GM12878 (cell line): ENCODE measurements around the gene ANP32A. TPM values are rescaled to one million over a fixed set of nuclear protein-coding genes. Genes with fewer than 3 reads are reported as not detected.

Experiments used
- ATAC-seq: fragments of 200-7000 bp; cut with Tn5 transposase; 3 replicates; pipeline ENCODE4 v1.9.1; 2020; ENCODE audit warnings: mild to moderate bottlenecking, moderate library complexity
- BruUV-seq: library from RNA; stranded (reverse); fragments of 400-500 nt; replicated peaks from 2 replicates; lab custom pipeline; 2021; lab: Mats Ljungman, UMichigan
- CTCF ChIA-PET: fragments of 300-600 bp; sonication (Branson Sonifier 250); formaldehyde crosslinking; extraction: SDS; loops from one replicate; lab custom pipeline; 2021; ENCODE audit warnings: inconsistent platforms; lab: Yijun Ruan, JAX
- POLR2A ChIA-PET: fragments of 350-600 bp; formaldehyde crosslinking; extraction: SDS; loops from one replicate; lab custom pipeline; 2021; ENCODE audit warnings: inconsistent platforms; lab: Charles Lee
- RAD21 ChIA-PET: fragments of 300-600 bp; sonication (Branson Sonifier 250); formaldehyde crosslinking; loops from one replicate; lab custom pipeline; 2023; ENCODE audit warnings: antibody characterized with exemption; ENCODE audit not compliant: unreplicated experiment; lab: Charles Lee
- SMC1A ChIA-PET: fragments of 300-600 bp; sonication (Branson Sonifier 250); formaldehyde crosslinking; loops from one replicate; lab custom pipeline; 2023; ENCODE audit not compliant: unreplicated experiment, uncharacterized antibody; lab: Charles Lee
- DNase-seq: peaks from one replicate; pipeline ENCODE4 v3.0.0-alpha.2; 2011; ENCODE audit warnings: low read depth, low spot score
- FAIRE-seq: peaks from 3 replicates; lab custom pipeline; 2011; peaks lifted over from hg19 to GRCh38; lab: Jason Lieb, UNC
- H2AFZ ChIP-seq: 2 replicates; pipeline ENCODE4 v1.6.0; 2011; ENCODE audit warnings: low read depth, low read length, control low read depth; ENCODE audit not compliant: control insufficient read depth
- H3K27ac ChIP-seq: 2 replicates; pipeline ENCODE4 v1.5.1; 2011; ENCODE audit warnings: control low read depth; ENCODE audit not compliant: control insufficient read depth, insufficient read depth
- H3K27me3 ChIP-seq, 2 experiments: replicated peaks in 1 of 2; 2 replicates each; pipeline versions ENCODE4 v1.6.0 to v1.6.1; 2011; ENCODE audit warnings: low read length in 1 of 2; ENCODE audit not compliant: control insufficient read depth in 2 of 2, insufficient read depth in 2 of 2
- H3K36me3 ChIP-seq, 2 experiments: 2 replicates each; pipeline ENCODE4 v1.5.1; 2011; ENCODE audit warnings: low read length in 1 of 2; ENCODE audit not compliant: control insufficient read depth in 2 of 2, insufficient read depth in 2 of 2
- H3K4me1 ChIP-seq: 2 replicates; pipeline ENCODE4 v1.6.1; 2011; ENCODE audit warnings: mild to moderate bottlenecking, low read length, moderate library complexity, mixed read lengths; ENCODE audit not compliant: control insufficient read depth, insufficient read depth
- H3K4me2 ChIP-seq: 2 replicates; pipeline ENCODE4 v1.6.0; 2011; ENCODE audit warnings: control low read depth; ENCODE audit not compliant: control insufficient read depth, insufficient read depth
- H3K4me3 ChIP-seq: fragments of 200-600 bp; sonication (generic); 2 replicates; pipeline ENCODE4 v1.5.1; 2016
- H3K79me2 ChIP-seq: 2 replicates; pipeline ENCODE4 v1.6.0; 2011; ENCODE audit warnings: low read length; ENCODE audit not compliant: control insufficient read depth, insufficient read depth
- H3K9ac ChIP-seq: 2 replicates; pipeline ENCODE4 v1.8.0; 2011; ENCODE audit warnings: low read length, control low read depth, mixed read lengths; ENCODE audit not compliant: control insufficient read depth, insufficient read depth
- H3K9me3 ChIP-seq: replicated peaks from 3 replicates; pipeline ENCODE4 v1.5.1; 2011; ENCODE audit warnings: mild to moderate bottlenecking, low read length; ENCODE audit not compliant: control insufficient read depth, insufficient read depth
- H4K20me1 ChIP-seq: 2 replicates; pipeline ENCODE4 v1.6.0; 2011; ENCODE audit not compliant: control insufficient read depth, insufficient read depth
- BRCA1 ChIP-seq: IDR thresholded peaks from 2 replicates; pipeline ENCODE4 v1.6.1; 2011; ENCODE audit warnings: low read depth, low read length, improper control_type of control experiment
- CREB1 ChIP-seq: IDR thresholded peaks from 2 replicates; pipeline ENCODE4 v1.6.1; 2012; ENCODE audit warnings: low read depth, mild to moderate bottlenecking, inconsistent platforms
- DPF2 ChIP-seq: fragments of 450-650 bp; IDR thresholded peaks from 2 replicates; pipeline ENCODE4 v1.6.1; 2017; ENCODE audit warnings: mild to moderate bottlenecking
- EGR1 ChIP-seq, 2 experiments: IDR thresholded peaks; 1 replicate in 1 of 2; 2 replicates in 1 of 2; pipeline ENCODE4 v1.6.1; 2011 to 2012; ENCODE audit warnings: low read depth in 2 of 2, low read length in 2 of 2, borderline replicate concordance in 1 of 2, mild to moderate bottlenecking in 1 of 2, moderate library complexity in 1 of 2
- FOXK2 ChIP-seq: fragments of 450-650 bp; IDR thresholded peaks from 2 replicates; pipeline ENCODE4 v1.6.1; 2017; ENCODE audit warnings: mild to moderate bottlenecking, moderate library complexity
- JUNB ChIP-seq: IDR thresholded peaks from 2 replicates; pipeline ENCODE4 v1.6.1; 2016; ENCODE audit warnings: antibody characterized with exemption, mild to moderate bottlenecking
- RFX5 ChIP-seq: IDR thresholded peaks from 2 replicates; pipeline ENCODE4 v1.6.1; 2011; ENCODE audit warnings: low read depth, low read length, improper control_type of control experiment
- TARDBP ChIP-seq: IDR thresholded peaks from 2 replicates; pipeline ENCODE4 v1.6.1; 2016; ENCODE audit warnings: borderline replicate concordance
- ZNF622 ChIP-seq: fragments of 450-650 bp; IDR thresholded peaks from 2 replicates; pipeline ENCODE4 v1.6.1; 2017; ENCODE audit warnings: mild to moderate bottlenecking, inconsistent platforms
- WGBS: methylation state at CpG from one replicate; pipeline ENCODE4 v1.1.6; 2016; ENCODE audit warnings: low lambda C conversion rate; ENCODE audit not compliant: insufficient replicate concordance, insufficient coverage; ENCODE audit errors: missing lambda C conversion rate; 5-methylcytosine and 5-hydroxymethylcytosine counted together
- in situ Hi-C: fragments of 300-500 bp; cut with MboI; formaldehyde crosslinking; loops from 9 replicates; pipeline ENCODE4 v1.14.3; 2018; ENCODE audit warnings: mixed read lengths
- intact Hi-C: fragments of 100-400 bp; cut with micrococcal nuclease; formaldehyde crosslinking; loops from one replicate; pipeline ENCODE4 v1.14.2; 2022; ENCODE audit not compliant: unreplicated experiment
- polyA plus RNA-seq, 11 experiments: library from polyadenylated mRNA; depleted of rRNA in 4 of 11; unstranded in 6 of 11; stranded (reverse) in 5 of 11; fragments of >200 nt; fragmentation: Nextera tagmentation in 4 of 11; fragmentation: Illumina TruSeq in 1 of 11; extraction: Ambion mirVana in 4 of 11; extraction: Trizol in 1 of 11; gene quantifications; 1 replicate in 1 of 11; 2 replicates in 10 of 11; pipeline versions ENCODE4 v1.2.1 to v1.2.3, GENCODE V29; 2011 to 2016; ENCODE audit warnings: inconsistent platforms in 2 of 11, missing spikeins in 2 of 11, low read depth in 1 of 11
- total RNA-seq, 4 experiments: library from RNA; depleted of rRNA in 3 of 4; stranded (reverse); fragments of >200 nt in 3 of 4; fragmentation: Illumina TruSeq in 1 of 4; extraction: Trizol in 1 of 4; gene quantifications; 2 replicates each; pipeline versions ENCODE4 v1.2.1 to v1.2.3, GENCODE V29; 2013 to 2021
- TF ChIP-seq, protein P1 (sequence below): fragments of 450-650 bp; IDR thresholded peaks from 2 replicates; pipeline ENCODE4 v1.6.1; 2018; ENCODE audit warnings: borderline replicate concordance, mild to moderate bottlenecking; ENCODE audit not compliant: partially characterized antibody
- TF ChIP-seq, protein P2 (sequence below): fragments of 450-650 bp; IDR thresholded peaks from 2 replicates; pipeline ENCODE4 v1.6.1; 2018; ENCODE audit warnings: mild to moderate bottlenecking, low read depth, moderate library complexity; ENCODE audit not compliant: partially characterized antibody

The ANP32A gene
- total and polyA plus RNA-seq, 10 of the 15 experiments (the other 5 are each of a cell fraction or from before 2014, with no cell fraction given): 29.6 to 666 (median 234) TPM

GRCh38 chr15:68770216-68770615, 50.5 kb downstream of the ANP32A start:
- in situ Hi-C loops (no loop called here), intact Hi-C loops (no loop called here)
- no peaks in the 10 kb centered on the region for H4K20me1 ChIP-seq
- TF ChIP-seq FOXK2 (no peak), DPF2 (no peak)
- BruUV-seq: no TSS peak
- H3K9me3 ChIP-seq: no peaks in the 10 kb centered on the region; the same call in 2 of the 3 replicates
- H3K36me3 ChIP-seq: no peaks in the 10 kb centered on the region
- no peak overlapping the region for H2AFZ ChIP-seq
- ChIA-PET CTCF (no interaction called here), SMC1A (interaction anchor here (0.8 to 1.0 kb wide), 2 partner anchors 58 to 105 kb away, joined by 3 to 5 read pairs; no protein-coding TSS in a partner anchor), RAD21 (no interaction called here), POLR2A (no interaction called here)
- no peak overlapping the region for H3K9ac ChIP-seq
- ATAC-seq (no peak), DNase-seq (no peak), FAIRE-seq (no peak)
- H3K4me3 ChIP-seq: no peak overlapping the region
- H3K27ac ChIP-seq: no peak overlapping the region
- no peaks in the 10 kb centered on the region for H3K79me2 ChIP-seq
- H3K4me1 ChIP-seq: no peaks in the 10 kb centered on the region
- H3K27me3 ChIP-seq: no peaks in the 10 kb centered on the region
- no peak overlapping the region for H3K4me2 ChIP-seq

DNA sequence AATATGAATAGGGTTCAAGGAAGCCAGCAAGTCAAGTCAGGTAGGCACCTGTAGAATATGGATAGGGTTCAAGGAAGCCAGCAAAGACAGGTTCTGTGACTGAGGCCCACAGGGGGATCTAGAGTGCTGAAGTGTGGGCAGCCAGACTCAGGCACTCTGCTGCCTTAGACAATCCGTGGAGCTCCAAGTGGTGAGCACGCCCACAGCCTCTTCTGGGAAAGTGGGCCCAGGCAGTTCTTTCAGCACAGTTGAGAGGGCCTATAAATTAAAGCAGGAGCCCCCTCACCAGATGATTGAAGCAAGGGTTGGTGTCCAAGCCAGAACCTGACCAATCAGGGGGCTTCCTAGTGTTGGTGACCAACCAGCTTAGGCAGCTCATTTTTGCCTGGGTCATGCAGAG, 51.0 kb downstream of the ANP32A start:
- FAIRE-seq: no peak
- Histone ChIP-seq H3K4me3 (no peak overlapping the region), H2AFZ (no peak overlapping the region), H3K36me3 (no peaks in the 10 kb centered on the region), H3K27ac (no peak overlapping the region), H3K9me3 (no peaks in the 10 kb centered on the region; the same call in 2 of the 3 replicates), H3K79me2 (no peaks in the 10 kb centered on the region), H3K9ac (no peak overlapping the region), H4K20me1 (no peaks in the 10 kb centered on the region), H3K27me3 (no peaks in the 10 kb centered on the region), H3K4me2 (no peak overlapping the region), H3K4me1 (no peaks in the 10 kb centered on the region)
- ChIA-PET RAD21 (no interaction called here), CTCF (interaction anchor here (0.6 kb wide), 1 partner anchor 1323 kb away, joined by 3 read pairs; no protein-coding TSS in a partner anchor), SMC1A (interaction anchor here (1.2 kb wide), 1 partner anchor 44 kb away, joined by 3 read pairs; no protein-coding TSS in a partner anchor), POLR2A (no interaction called here)
- no peak for TF ChIP-seq BRCA1
- TF ChIP-seq, protein P1, sequence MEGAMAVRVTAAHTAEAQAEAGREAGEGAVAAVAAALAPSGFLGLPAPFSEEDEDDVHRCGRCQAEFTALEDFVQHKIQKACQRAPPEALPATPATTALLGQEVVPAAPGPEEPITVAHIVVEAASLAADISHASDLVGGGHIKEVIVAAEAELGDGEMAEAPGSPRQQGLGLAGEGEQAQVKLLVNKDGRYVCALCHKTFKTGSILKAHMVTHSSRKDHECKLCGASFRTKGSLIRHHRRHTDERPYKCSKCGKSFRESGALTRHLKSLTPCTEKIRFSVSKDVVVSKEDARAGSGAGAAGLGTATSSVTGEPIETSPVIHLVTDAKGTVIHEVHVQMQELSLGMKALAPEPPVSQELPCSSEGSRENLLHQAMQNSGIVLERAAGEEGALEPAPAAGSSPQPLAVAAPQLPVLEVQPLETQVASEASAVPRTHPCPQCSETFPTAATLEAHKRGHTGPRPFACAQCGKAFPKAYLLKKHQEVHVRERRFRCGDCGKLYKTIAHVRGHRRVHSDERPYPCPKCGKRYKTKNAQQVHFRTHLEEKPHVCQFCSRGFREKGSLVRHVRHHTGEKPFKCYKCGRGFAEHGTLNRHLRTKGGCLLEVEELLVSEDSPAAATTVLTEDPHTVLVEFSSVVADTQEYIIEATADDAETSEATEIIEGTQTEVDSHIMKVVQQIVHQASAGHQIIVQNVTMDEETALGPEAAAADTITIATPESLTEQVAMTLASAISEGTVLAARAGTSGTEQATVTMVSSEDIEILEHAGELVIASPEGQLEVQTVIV: no peak
- no peak for TF ChIP-seq EGR1 (IDR thresholded peaks at IDR 0.05; ENCODE audit: borderline replicate concordance in 1 of 2, low read depth in 2 of 2, low read length in 2 of 2)
- TF ChIP-seq, protein P2, sequence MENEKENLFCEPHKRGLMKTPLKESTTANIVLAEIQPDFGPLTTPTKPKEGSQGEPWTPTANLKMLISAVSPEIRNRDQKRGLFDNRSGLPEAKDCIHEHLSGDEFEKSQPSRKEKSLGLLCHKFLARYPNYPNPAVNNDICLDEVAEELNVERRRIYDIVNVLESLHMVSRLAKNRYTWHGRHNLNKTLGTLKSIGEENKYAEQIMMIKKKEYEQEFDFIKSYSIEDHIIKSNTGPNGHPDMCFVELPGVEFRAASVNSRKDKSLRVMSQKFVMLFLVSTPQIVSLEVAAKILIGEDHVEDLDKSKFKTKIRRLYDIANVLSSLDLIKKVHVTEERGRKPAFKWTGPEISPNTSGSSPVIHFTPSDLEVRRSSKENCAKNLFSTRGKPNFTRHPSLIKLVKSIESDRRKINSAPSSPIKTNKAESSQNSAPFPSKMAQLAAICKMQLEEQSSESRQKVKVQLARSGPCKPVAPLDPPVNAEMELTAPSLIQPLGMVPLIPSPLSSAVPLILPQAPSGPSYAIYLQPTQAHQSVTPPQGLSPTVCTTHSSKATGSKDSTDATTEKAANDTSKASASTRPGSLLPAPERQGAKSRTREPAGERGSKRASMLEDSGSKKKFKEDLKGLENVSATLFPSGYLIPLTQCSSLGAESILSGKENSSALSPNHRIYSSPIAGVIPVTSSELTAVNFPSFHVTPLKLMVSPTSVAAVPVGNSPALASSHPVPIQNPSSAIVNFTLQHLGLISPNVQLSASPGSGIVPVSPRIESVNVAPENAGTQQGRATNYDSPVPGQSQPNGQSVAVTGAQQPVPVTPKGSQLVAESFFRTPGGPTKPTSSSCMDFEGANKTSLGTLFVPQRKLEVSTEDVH: no peak
- TF ChIP-seq JUNB: no peak
- TF ChIP-seq CREB1: no peak
- TF ChIP-seq ZNF622: no peak
- TF ChIP-seq TARDBP: no peak
- no peak for TF ChIP-seq RFX5
- ATAC-seq: no peak
- DNase-seq: no peak
- intact Hi-C loops (no loop called here), in situ Hi-C loops (no loop called here)
- 75% methylated on average over 2 of the region's 2 CpGs for WGBS
- no TSS peak for BruUV-seq
